DLD1 (cell line): Measurements from ENCODE around the gene PDGFRA.
"Not testable (repeated sequence)": the region's sequence is repeated elsewhere in the genome, so short reads cannot be mapped to it uniquely, and the experiment has no call there.

Experiments used
- in situ Hi-C: cut with HindIII; loops from 2 replicates; pipeline ENCODE4 v1.10.0; 2017; ENCODE audit warnings: low sequenced_read_pairs

The PDGFRA gene

DNA sequence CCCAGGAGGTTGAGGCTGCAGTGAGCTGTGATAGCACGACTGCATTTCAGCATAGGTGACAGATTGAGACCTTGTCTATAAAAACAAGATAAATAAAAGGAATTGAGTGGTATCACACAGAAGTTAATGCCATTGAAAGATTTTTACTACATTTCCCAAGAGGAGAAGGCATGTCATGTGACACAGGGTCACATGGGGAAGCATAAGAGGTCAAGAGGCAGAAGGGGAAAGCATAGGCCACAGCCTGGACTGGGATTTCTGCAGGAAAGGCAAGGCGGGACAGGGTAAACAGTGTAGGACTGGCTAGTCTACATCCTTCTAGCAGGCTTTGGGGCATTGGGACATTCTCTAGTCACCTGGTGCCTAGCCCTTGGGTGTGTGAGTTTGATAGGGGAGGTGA, 88.6 kb downstream of the PDGFRA start:
- in situ Hi-C loops, result no loop called here

GRCh38 chr4:54318904-54319303, 89.8 kb downstream of the PDGFRA start:
- in situ Hi-C loops, result no loop called here

DNA sequence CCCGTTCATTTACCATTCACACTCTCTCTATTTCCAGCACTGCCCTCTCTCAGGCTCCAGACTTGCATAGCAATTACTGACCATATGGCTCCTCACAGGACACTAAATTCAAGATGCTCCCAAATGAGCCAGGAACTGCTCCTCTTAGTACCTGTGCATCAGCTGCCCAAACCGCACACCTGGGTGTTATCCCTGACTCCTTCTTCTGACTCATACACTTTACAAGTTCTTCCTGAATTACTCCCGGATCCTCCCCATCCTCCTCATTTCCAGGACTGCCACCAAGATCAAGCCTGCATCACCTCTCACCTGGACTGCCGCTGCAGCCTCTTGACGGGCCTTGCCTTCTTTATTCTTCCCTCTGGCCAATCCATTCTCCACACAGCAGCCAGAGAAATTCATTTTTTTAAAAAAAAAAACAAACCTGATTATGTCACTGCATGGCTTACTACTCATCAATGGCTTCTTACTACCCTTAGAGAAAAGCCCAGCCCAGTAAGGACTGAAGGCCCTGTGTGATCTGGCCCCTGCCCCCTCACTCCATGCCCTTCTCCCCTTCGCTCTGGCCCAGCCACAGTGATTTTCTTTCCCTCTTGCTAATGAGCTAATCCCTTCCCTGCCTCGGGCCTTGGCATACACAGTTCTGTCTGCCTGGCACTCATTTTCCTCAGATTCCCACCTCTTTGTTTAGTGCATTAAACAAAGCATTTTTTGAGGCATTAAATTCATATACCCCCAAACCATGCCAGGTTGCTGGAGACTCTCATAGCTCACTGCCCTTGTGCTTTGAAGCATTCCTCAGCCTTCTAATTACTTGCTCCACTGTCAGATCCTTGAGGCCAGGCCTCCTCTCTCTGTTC, 92.0 kb downstream of the PDGFRA start:
- in situ Hi-C loops, result no loop called here

GRCh38 chr4:54322818-54323417, 93.8 kb downstream of the PDGFRA start:
- in situ Hi-C loops, result no loop called here

DNA sequence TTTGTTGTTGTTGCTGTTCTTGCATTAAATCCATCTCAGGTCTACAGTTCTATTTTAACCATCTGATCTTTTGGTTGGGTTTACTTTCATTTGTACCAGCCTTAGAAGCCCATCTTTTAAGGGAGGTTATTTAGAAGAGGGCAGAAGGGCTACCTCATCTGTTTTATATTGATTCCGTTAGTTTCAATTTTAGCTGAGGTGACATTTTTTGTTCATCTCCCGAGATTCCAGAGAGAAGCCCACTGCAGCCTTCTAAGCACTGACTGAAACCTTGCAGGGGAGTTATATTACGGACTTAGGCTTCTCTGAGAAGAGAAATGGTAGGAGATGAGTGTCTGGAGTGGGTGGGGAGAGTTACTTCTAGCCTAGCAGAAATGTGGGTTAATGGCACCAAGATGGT, 101.8 kb downstream of the PDGFRA start:
- in situ Hi-C loops, result no loop called here

- in situ Hi-C loops, result no loop called here
Measured at GRCh38 chr4:54332542-54332941, 103.4 kb downstream of the PDGFRA start.

- in situ Hi-C loops, result no loop called here
Measured at GRCh38 chr4:54333657-54334056, 104.6 kb downstream of the PDGFRA start.

GRCh38 chr4:54334769-54335168, 105.7 kb downstream of the PDGFRA start:
- in situ Hi-C loops, result not testable (repeated sequence)

DNA sequence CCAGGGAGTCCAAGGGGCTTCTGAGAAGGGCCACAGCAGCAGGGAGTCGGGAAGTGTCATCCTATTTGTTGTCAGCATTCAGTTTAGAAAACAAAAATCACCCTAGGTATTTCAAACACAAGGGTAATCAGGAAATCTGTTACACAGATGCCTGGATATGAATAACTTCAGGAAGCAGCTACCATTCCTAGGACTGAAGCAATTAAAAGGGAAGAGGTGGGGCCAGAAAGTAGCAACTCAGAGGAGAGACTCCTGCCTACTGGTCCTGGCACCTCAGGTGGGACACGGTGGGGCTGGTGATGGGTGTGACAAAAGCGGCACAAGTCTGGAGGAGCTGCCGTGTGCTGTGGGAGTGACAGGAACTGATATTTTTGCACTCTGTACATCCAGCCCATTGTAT, 107.9 kb downstream of the PDGFRA start:
- in situ Hi-C loops, result no loop called here

DNA sequence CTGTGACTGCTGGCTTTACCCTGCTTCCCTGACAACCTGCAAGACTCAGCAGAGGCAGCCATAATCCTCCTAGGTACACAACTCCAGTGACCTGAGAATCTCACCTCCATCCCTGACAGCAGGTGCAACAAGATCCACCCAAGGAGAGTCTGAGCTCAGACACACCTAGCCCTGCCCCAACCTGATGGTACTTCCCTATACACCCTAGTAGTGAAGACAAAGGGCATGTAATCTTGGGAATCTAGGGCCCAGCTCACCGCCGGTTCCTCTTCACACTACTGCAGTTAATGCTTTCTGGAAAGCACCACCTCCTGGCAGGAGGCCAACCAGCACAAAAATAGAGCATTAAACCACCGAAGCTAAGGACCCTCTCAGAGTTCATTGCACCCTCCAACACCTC, 113.0 kb downstream of the PDGFRA start:
- in situ Hi-C loops, result not testable (repeated sequence)
